Stomach (tissue), 9 donors: Measurements from ENCODE around the gene POLR2I. TPM values are rescaled to one million over a fixed set of nuclear protein-coding genes. Genes with fewer than 3 reads are reported as not detected.
"Not testable (repeated sequence)": the region's sequence is repeated elsewhere in the genome, so short reads cannot be mapped to it uniquely, and the experiment has no call there.

Experiments
- DNase-seq, 2 donors: peaks; one replicate each; pipeline versions ENCODE4 v3.0.0 to v3.0.0-alpha.2; 2013 to 2019
- H3K27ac ChIP-seq, 5 donors: fragments of 200-600 bp in 4 of 5; sonication (generic) in 4 of 5; one replicate each; pipeline ENCODE4 v1.5.1; 2013 to 2019; ENCODE audit warnings: mild to moderate bottlenecking in 1 of 5, moderate library complexity in 1 of 5
- H3K27me3 ChIP-seq, 3 donors: fragments of 200-600 bp; sonication (generic); one replicate each; pipeline ENCODE4 v1.5.1; 2017 to 2019; ENCODE audit warnings: mixed run types in 1 of 3
- H3K36me3 ChIP-seq, 4 donors: fragments of 200-600 bp; sonication (generic); 1 replicate in 3 of 4; 2 replicates in 1 of 4; pipeline ENCODE4 v1.5.1; 2016 to 2019
- H3K4me1 ChIP-seq, 4 donors: fragments of 200-600 bp; sonication (generic); one replicate each; pipeline ENCODE4 v1.5.1; 2016 to 2019
- H3K4me3 ChIP-seq, 4 donors: fragments of 200-600 bp; sonication (generic) in 3 of 4; one replicate each; pipeline ENCODE4 v1.5.1; 2016 to 2019; ENCODE audit warnings: mild to moderate bottlenecking in 1 of 4
- H3K9me3 ChIP-seq, 4 donors: fragments of 200-600 bp; sonication (generic); one replicate each; pipeline ENCODE4 v1.5.1; 2016 to 2019
- EP300 ChIP-seq: sonication (generic); formaldehyde crosslinking; IDR thresholded peaks from one replicate; pipeline ENCODE4 v1.6.1; 2017; ENCODE audit warnings: antibody characterized with exemption
- POLR2A ChIP-seq, 4 donors: fragments of 450-650 bp; IDR thresholded peaks; one replicate each; pipeline ENCODE4 v1.6.1; 2016; ENCODE audit warnings: antibody characterized with exemption in 4 of 4, control low read depth in 2 of 4, mild to moderate bottlenecking in 1 of 4, moderate library complexity in 1 of 4
- POLR2AphosphoS5 ChIP-seq, 3 donors: sonication (generic); formaldehyde crosslinking; IDR thresholded peaks; one replicate each; pipeline ENCODE4 v1.6.1; 2016; ENCODE audit warnings: antibody characterized with exemption in 3 of 3
- WGBS, 5 donors: extraction: QIAGEN DNeasy Blood & Tissue Kit in 3 of 5; methylation state at CpG; one replicate each; pipeline versions ENCODE4 v1.1.5 to v1.1.7; 2013 to 2018; 5-methylcytosine and 5-hydroxymethylcytosine counted together
- intact Hi-C: fragments of 100-400 bp; cut with DNase I; formaldehyde crosslinking; loops from one replicate; pipeline ENCODE4 v1.15.1; 2023; ENCODE audit warnings: low total_unique reads
- polyA plus RNA-seq, 3 donors: library from polyadenylated mRNA; stranded (reverse); fragments of 200-250 nt; gene quantifications; one replicate each; pipeline ENCODE4 v1.2.3, GENCODE V29; 2013
- total RNA-seq, 5 donors: library from RNA; depleted of rRNA; stranded (reverse); fragments of >200 nt; gene quantifications; one replicate each; pipeline versions ENCODE4 v1.1.0 to v1.2.3, GENCODE V29; 2014 to 2016
- TF ChIP-seq, protein P1 (sequence below), 7 experiments: fragments of 450-650 bp in 4 of 7; fragments of 200-600 bp in 3 of 7; sonication (generic) in 3 of 7; IDR thresholded peaks; one replicate each; pipeline ENCODE4 v1.5.1; 2016 to 2019; ENCODE audit warnings: antibody characterized with exemption in 7 of 7, control low read depth in 2 of 7, mild to moderate bottlenecking in 1 of 7
- donor health status: healthy with polysubstance abuse.
- donor health status: Bipolar disorder and iron deficiency.
- donor health status: healthy.

Gene POLR2I
- total and polyA plus RNA-seq, 8 donors: 16.2 to 199 (median 89.6) TPM

DNA sequence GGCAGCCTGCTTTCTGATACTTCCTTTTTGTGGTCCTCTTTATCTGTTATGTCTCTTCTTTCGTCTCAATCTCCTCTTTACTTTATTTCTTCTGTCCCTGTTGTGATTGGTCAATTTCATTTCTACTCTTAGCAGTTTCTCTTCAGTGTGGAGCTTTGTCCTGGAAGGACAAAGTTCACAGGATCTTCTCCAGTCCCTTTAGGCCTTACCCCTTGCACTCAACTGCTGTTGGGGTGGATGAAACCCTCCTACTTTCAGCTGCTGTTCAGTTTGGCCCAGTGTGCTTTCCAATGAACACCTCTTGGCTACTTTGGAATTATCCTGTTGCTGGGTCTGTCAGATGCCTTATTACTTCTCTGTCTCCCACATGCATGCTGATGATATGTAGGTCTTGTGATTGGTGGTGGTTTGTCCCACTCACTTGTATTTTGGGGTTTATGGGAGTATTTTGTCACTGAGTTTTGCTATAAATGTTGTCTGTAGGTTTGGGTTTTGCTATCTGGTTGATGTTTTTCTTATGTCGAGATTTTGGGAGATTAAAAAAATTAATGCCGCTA lies 35.2 kb downstream of the POLR2I start:
- WGBS, 5 donors: 92 to 97% (median 95%) methylated on average over 3 of the region's 3 CpGs

DNA sequence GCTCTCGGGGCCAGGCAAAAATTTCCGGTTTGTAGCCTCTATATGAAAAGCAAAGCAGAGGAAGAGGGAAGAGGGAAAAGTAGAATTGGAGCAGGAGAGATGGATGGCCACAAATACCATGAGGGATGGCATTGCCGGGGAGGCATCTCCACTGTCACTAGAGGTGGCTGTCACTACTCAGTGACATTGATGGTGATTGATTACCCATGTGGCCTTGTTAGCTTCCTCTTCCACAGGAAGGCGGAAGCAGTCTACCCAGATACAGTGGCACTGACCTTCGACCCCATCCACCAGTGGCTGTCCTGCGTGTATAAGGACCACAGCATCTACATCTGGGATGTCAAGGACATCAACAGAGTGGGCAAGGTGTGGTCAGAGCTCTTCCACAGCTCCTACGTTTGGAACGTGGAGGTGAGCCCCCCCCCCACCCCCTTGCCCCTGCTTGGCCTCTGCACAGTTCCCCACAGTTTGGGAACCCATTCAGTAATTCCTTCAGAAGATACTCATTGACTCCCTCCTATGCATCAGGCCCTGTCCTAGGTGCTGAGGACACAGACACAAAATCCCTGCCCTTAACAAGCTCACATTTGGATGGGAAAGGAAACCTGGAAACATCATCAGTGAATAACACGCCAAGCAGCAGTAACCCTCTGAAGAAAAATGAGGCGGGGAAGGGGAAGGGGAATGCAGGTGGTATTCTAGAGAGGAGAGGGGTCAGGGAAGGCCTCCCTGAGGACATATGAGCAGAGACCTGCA lies 41.4 kb downstream of the POLR2I start:
- H3K36me3 ChIP-seq: peaks cover 0 to 10% (median 0%) of the 10 kb centered on the region in 4 donors
- no peak overlapping the region for H3K27ac ChIP-seq
- WGBS, 5 donors: 87 to 90% (median 89%) methylated on average over 10 of the region's 10 CpGs
- H3K9me3 ChIP-seq: no peaks in the 10 kb centered on the region
- DNase-seq: no peak
- no peaks in the 10 kb centered on the region for H3K27me3 ChIP-seq
- peaks cover 0 to 12% (median 10%) of the 10 kb centered on the region in 4 donors for H3K4me1 ChIP-seq
- intact Hi-C loops: no loop called here
- no peak overlapping the region for H3K4me3 ChIP-seq
- TF ChIP-seq POLR2A (IDR thresholded peaks at IDR 0.05) (no peak), EP300 (no peak), POLR2AphosphoS5 (IDR thresholded peaks at IDR 0.05) (no peak)
- TF ChIP-seq, protein P1, sequence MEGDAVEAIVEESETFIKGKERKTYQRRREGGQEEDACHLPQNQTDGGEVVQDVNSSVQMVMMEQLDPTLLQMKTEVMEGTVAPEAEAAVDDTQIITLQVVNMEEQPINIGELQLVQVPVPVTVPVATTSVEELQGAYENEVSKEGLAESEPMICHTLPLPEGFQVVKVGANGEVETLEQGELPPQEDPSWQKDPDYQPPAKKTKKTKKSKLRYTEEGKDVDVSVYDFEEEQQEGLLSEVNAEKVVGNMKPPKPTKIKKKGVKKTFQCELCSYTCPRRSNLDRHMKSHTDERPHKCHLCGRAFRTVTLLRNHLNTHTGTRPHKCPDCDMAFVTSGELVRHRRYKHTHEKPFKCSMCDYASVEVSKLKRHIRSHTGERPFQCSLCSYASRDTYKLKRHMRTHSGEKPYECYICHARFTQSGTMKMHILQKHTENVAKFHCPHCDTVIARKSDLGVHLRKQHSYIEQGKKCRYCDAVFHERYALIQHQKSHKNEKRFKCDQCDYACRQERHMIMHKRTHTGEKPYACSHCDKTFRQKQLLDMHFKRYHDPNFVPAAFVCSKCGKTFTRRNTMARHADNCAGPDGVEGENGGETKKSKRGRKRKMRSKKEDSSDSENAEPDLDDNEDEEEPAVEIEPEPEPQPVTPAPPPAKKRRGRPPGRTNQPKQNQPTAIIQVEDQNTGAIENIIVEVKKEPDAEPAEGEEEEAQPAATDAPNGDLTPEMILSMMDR (IDR thresholded peaks at IDR 0.05): no peak

More for the DNA sequence above, 35.2 kb downstream of the POLR2I start:
- intact Hi-C loops: no loop called here
- H3K4me3 ChIP-seq: no peak overlapping the region
- H3K9me3 ChIP-seq: no peaks in the 10 kb centered on the region
- H3K27ac ChIP-seq: no peak overlapping the region
- no peaks in the 10 kb centered on the region for H3K27me3 ChIP-seq
- no peaks in the 10 kb centered on the region for H3K4me1 ChIP-seq
- no peak for TF ChIP-seq POLR2AphosphoS5 (IDR thresholded peaks at IDR 0.05)
- TF ChIP-seq POLR2A (IDR thresholded peaks at IDR 0.05): no peak
- TF ChIP-seq EP300: no peak
- TF ChIP-seq, protein P1 (IDR thresholded peaks at IDR 0.05): no peak
- H3K36me3 ChIP-seq: peaks cover 0 to 21% (median 0%) of the 10 kb centered on the region in 4 donors
- DNase-seq: no peak

DNA sequence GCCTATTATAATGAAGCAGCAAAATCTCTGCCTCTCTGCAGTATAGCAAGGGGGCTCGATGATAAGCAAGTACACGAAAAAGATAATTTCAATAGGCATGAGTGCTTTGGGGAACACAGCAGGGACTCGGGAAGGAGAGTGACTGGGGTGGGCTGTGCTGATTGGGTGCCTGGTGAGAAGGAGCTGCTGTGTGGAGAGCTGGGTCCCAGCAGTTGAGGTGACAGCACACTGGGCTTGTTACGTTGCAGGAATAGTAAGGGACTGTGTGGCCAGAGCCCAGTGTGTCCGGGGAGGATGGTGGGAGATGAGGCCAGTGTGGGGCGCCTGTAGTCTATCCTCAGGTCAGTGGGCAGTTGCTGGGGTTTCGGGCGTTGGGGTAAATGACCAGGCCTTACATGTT lies 42.6 kb downstream of the POLR2I start:
- Histone ChIP-seq H3K27me3 (no peaks in the 10 kb centered on the region), H3K36me3 (peaks cover 0 to 17% (median 0%) of the 10 kb centered on the region in 4 donors), H3K9me3 (no peaks in the 10 kb centered on the region), H3K4me3 (no peak overlapping the region), H3K27ac (no peak overlapping the region), H3K4me1 (peaks cover 0 to 12% (median 10%) of the 10 kb centered on the region in 4 donors)
- intact Hi-C loops: no loop called here
- 87 to 95% (median 92%) methylated on average over 8 of the region's 8 CpGs for WGBS, 5 donors
- no peak for DNase-seq
- no peak for TF ChIP-seq POLR2AphosphoS5 (IDR thresholded peaks at IDR 0.05)
- no peak for TF ChIP-seq EP300
- TF ChIP-seq, protein P1 (IDR thresholded peaks at IDR 0.05): no peak
- no peak for TF ChIP-seq POLR2A (IDR thresholded peaks at IDR 0.05)

DNA sequence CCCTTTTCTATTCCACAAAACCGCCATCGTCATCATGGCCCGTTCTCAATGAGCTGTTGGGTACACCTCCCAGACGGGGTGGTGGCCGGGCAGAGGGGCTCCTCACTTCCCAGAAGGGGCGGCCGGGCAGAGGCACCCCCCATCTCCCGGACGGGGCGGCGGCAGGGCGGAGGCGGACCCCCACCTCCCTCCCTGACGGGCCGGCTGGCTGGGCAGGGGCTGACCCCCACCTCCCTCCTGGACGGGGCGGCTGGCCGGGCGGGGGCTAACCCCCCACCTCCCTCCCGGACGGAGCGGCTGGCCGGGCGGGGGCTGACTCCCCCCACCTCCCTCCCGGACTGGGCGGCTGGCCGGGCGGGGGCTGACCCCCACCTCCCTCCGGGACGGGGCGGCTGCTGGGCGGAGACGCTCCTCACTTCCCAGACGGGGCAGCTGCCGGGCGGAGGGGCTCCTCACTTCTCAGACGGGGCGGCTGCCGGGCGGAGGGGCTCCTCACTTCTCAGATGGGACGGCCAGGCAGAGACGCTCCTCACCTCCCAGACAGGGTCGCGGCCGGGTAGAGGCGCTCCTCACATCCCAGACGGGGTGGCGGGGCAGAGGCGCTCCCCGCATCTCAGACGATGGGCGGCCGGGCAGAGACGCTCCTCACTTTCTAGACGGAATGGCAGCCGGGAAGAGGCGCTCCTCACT lies 45.7 kb downstream of the POLR2I start:
- DNase-seq, H3K27me3 ChIP-seq, H3K9me3 ChIP-seq, intact Hi-C loops, H3K4me3 ChIP-seq, H3K27ac ChIP-seq: not testable (repeated sequence)
- Histone ChIP-seq H3K4me1 (peaks cover 0 to 12% (median 10%) of the 10 kb centered on the region in 4 donors), H3K36me3 (peaks cover 0 to 19% (median 0%) of the 10 kb centered on the region in 4 donors)
- 97 to 98% (median 98%) methylated on average over 16 to 48 of the region's 57 CpGs for WGBS, 5 donors
